Thoracic aorta (tissue), 2 donors: Measurements from ENCODE around the gene TTLL5. TPM values are rescaled to one million over a fixed set of nuclear protein-coding genes. Genes with fewer than 3 reads are reported as not detected.

ENCODE experiments used
- ATAC-seq: fragments of 150-250 bp; one replicate; pipeline ENCODE4 v1.8.0; 2017; ENCODE audit warnings: low read depth; ENCODE audit not compliant: insufficient number of reproducible peaks, low FRiP score
- DNase-seq: peaks from one replicate; pipeline ENCODE4 v3.0.0-alpha.2; 2020; ENCODE audit warnings: low spot score
- H3K27ac ChIP-seq, 2 donors: fragments of 200-600 bp; sonication (generic); 1 replicate in 1 of 2; 2 replicates in 1 of 2; pipeline ENCODE4 v1.5.1; 2016; ENCODE audit warnings: mild to moderate bottlenecking in 2 of 2, moderate library complexity in 2 of 2
- H3K27me3 ChIP-seq: fragments of 200-600 bp; sonication (generic); replicated peaks from 2 replicates; pipeline ENCODE4 v1.6.0; 2016; ENCODE audit warnings: mild to moderate bottlenecking; ENCODE audit not compliant: insufficient read depth
- H3K36me3 ChIP-seq: fragments of 200-600 bp; sonication (generic); one replicate; pipeline ENCODE4 v1.5.1; 2016
- H3K4me1 ChIP-seq, 2 donors: fragments of 200-600 bp; sonication (generic); 1 replicate in 1 of 2; 2 replicates in 1 of 2; pipeline versions ENCODE4 v1.5.1 to v1.6.0; 2016; ENCODE audit warnings: low read depth in 2 of 2, mild to moderate bottlenecking in 1 of 2; ENCODE audit not compliant: control insufficient read depth in 1 of 2
- H3K4me3 ChIP-seq: fragments of 200-600 bp; sonication (generic); 2 replicates; pipeline ENCODE4 v1.5.1; 2016; ENCODE audit warnings: mild to moderate bottlenecking
- H3K9me3 ChIP-seq: fragments of 200-600 bp; sonication (generic); 2 replicates; pipeline ENCODE4 v1.5.1; 2016
- total RNA-seq, 2 donors: library from RNA; depleted of rRNA; stranded (reverse); fragments of >200 nt; gene quantifications; one replicate each; pipeline versions ENCODE4 v1.1.0 to v1.2.3, GENCODE V29; 2016
- TF ChIP-seq, protein P1 (sequence below): fragments of 200-600 bp; sonication (generic); IDR thresholded peaks from one replicate; pipeline ENCODE4 v1.5.1; 2019; ENCODE audit warnings: antibody characterized with exemption

TTLL5 gene
- total RNA-seq, 2 donors from 2014 or later = 34.7 to 47.9 TPM

DNA sequence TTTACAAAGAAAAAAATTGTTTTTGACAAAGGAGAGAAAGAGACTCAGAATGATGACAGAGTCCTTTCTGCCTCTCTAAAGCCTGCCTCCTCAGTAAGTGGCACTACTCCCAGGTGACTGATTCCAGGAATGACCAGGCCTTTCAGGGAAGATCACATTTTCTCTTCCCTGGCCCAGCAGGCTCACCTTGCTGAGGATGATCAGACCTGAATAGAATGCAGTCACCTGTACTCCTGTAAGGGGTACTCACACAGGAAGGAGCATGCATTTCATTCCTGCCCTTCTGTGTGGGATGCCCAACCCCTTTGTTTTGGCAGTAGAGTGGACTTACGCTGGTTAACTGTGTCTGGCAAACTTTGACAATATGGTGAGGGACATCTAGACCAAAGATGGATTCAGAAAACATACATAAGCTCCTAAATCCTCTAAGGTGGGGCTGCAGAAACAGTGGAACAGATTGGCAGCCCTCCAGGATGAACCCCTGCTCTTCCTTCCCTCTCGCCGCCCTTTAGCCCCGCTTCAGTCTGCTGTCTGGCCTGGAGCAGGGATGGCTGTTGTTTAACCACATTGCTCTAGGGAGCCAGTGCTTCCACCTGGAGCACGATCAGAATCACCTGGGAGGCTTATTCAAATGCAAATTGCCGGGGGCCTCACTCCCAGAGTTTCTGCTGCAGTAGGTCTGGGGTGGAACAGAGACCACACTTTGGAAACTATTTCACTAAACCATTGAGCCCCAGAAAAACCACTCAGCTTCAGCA, 30.2 kb upstream of the TTLL5 start:
- no peaks in the 10 kb centered on the region for H3K4me1 ChIP-seq

DNA sequence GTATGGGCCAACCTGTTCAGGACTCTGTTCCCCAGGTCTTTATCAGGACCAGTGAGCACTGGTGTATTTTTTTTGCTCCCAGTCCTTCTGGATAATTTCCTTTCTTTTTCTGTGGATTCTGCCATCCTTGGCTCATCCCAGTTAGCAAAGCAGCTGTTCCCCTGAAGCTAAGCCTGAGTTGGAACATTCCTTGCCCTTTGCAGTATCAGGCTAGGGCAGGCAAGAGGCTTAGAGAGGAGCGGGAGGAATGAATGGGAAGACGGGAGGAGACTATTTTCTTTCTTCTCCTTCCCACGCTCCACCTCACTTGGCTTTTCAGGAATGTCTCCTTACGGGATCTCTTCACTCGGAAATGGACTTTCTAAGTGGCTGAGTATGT, 29.6 kb upstream of the TTLL5 start:
- no peaks in the 10 kb centered on the region for H3K36me3 ChIP-seq
- TF ChIP-seq, protein P1, sequence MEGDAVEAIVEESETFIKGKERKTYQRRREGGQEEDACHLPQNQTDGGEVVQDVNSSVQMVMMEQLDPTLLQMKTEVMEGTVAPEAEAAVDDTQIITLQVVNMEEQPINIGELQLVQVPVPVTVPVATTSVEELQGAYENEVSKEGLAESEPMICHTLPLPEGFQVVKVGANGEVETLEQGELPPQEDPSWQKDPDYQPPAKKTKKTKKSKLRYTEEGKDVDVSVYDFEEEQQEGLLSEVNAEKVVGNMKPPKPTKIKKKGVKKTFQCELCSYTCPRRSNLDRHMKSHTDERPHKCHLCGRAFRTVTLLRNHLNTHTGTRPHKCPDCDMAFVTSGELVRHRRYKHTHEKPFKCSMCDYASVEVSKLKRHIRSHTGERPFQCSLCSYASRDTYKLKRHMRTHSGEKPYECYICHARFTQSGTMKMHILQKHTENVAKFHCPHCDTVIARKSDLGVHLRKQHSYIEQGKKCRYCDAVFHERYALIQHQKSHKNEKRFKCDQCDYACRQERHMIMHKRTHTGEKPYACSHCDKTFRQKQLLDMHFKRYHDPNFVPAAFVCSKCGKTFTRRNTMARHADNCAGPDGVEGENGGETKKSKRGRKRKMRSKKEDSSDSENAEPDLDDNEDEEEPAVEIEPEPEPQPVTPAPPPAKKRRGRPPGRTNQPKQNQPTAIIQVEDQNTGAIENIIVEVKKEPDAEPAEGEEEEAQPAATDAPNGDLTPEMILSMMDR = no peak
- ATAC-seq = no peak
- no peak overlapping the region for H3K27ac ChIP-seq
- DNase-seq = no peak
- no peak overlapping the region for H3K4me3 ChIP-seq
- H3K4me1 ChIP-seq = no peaks in the 10 kb centered on the region
- no peaks in the 10 kb centered on the region for H3K27me3 ChIP-seq
- H3K9me3 ChIP-seq = no peaks in the 10 kb centered on the region

More for the DNA sequence above, 30.2 kb upstream of the TTLL5 start:
- Histone ChIP-seq H3K27me3 (no peaks in the 10 kb centered on the region), H3K9me3 (no peaks in the 10 kb centered on the region), H3K36me3 (no peaks in the 10 kb centered on the region), H3K27ac (no peak overlapping the region), H3K4me3 (no peak overlapping the region)
- TF ChIP-seq, protein P1 = no peak
- no peak for DNase-seq
- no peak for ATAC-seq

DNA sequence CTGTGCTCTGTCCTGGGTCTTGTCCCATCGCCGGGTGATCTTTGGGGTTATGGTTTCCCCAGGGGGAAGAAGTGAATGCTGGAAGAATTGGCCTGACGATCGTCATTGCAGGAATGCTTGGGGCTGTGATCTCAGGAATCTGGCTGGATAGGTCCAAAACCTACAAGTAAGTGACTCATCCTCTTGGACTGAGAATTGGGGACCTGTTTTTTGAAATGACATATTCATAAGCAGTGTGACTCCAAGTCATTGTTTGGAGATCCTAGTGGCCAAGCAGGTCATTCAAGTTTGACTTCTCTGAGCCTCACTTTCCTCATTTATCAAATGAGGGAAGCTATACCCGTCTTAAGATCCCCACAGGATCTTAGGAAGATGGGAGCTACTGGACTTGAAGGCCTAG, 26.2 kb upstream of the TTLL5 start:
- H3K4me3 ChIP-seq = no peak overlapping the region
- DNase-seq (no peak), ATAC-seq (no peak)
- no peaks in the 10 kb centered on the region for H3K36me3 ChIP-seq
- H3K27me3 ChIP-seq = no peaks in the 10 kb centered on the region
- no peaks in the 10 kb centered on the region for H3K4me1 ChIP-seq
- H3K9me3 ChIP-seq = no peaks in the 10 kb centered on the region
- TF ChIP-seq, protein P1 = no peak
- H3K27ac ChIP-seq = no peak overlapping the region

DNA sequence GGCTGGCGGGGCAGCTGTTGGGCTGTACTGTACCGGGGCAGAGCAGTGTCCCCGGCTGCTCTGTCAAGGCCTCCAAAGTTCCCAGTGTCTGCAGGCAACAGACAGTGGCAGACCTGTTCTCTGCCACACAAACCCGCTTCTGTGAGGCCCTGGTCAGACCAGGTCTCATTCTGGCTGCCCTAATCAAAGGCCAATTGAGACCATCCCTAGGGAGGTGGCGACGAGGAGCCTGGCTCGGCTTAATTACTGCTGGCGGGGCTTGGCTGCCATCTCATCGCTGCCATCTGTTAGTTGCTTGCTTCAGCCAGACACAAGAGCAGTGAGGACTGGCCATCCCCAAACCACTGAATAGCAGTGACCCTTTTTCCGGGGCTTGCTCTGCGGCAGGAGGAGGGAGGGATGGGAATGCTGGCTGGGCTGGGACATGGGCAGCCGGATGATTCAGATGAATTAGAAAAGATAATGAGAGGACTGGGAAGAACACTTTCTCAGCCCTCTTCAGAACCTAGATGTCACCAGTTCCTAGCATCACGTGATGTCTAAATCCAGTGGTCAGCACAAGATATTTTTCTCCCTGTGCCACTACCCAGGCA, 24.9 kb upstream of the TTLL5 start:
- DNase-seq = no peak
- no peaks in the 10 kb centered on the region for H3K9me3 ChIP-seq
- no peaks in the 10 kb centered on the region for H3K36me3 ChIP-seq
- H3K4me3 ChIP-seq = no peak overlapping the region
- no peaks in the 10 kb centered on the region for H3K27me3 ChIP-seq
- TF ChIP-seq, protein P1 = no peak
- no peaks in the 10 kb centered on the region for H3K4me1 ChIP-seq
- H3K27ac ChIP-seq = no peak overlapping the region
- ATAC-seq = no peak

DNA sequence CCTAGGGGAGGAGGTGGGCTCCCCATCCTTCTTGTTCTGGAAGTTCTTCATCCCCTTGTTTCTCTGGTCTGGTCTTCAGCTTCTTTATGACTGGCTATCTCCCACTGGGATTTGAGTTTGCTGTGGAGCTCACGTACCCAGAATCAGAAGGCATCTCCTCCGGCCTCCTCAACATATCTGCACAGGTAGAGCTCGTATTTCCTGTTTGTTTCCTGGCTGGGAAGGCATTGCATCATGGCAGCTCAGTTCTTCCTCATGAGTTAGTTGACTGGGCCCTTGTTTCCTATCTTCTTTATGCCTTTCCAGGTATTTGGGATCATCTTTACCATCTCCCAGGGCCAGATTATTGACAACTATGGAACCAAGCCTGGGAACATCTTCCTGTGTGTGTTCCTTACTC, 20.2 kb upstream of the TTLL5 start:
- no peak for ATAC-seq
- no peak for DNase-seq
- Histone ChIP-seq H3K4me1 (no peaks in the 10 kb centered on the region), H3K9me3 (no peaks in the 10 kb centered on the region), H3K4me3 (no peak overlapping the region), H3K27me3 (no peaks in the 10 kb centered on the region), H3K27ac (no peak overlapping the region), H3K36me3 (no peaks in the 10 kb centered on the region)
- TF ChIP-seq, protein P1 = no peak
